Activated CD4-positive, alpha-beta T cell treated with anti-CD3 and anti-CD28 coated beads, Interleukin-2, amount 50 U/mL, for 48 hours (primary cell): ENCODE measurements around the gene ZBTB22.
"Not testable (repeated sequence)": the region's sequence is repeated elsewhere in the genome, so short reads cannot be mapped to it uniquely, and the experiment has no call there.

Source experiments
- DNase-seq, 2 experiments: peaks; one replicate each; pipeline ENCODE4 v3.0.0-alpha.2; 2020

Gene ZBTB22

GRCh38 chr6:33299237-33299944, 18.2 kb downstream of the ZBTB22 start:
- DNase-seq: peak; percentile 94 to 96

GRCh38 chr6:33298773-33299236, 18.7 kb downstream of the ZBTB22 start, which contains the start of gene RGL2:
RGL2 (minus strand) TSS chr6:33298942; CDS start chr6:33298610, 332 bp downstream.
- DNase-seq: peak; percentile 60 to 66

- DNase-seq: peak; percentile 65 to 77
Observed at GRCh38 chr6:33297956-33298772, 19.4 kb downstream of the ZBTB22 start.

- no peak for DNase-seq
Observed at GRCh38 chr6:33297406-33297955, 20.1 kb downstream of the ZBTB22 start.

GRCh38 chr6:33296797-33297405, 20.6 kb downstream of the ZBTB22 start:
- DNase-seq: no peak

- DNase-seq: no peak
Observed at GRCh38 chr6:33295621-33296369, 21.7 kb downstream of the ZBTB22 start.

- DNase-seq: no peak
Observed at GRCh38 chr6:33294086-33294823, 23.3 kb downstream of the ZBTB22 start.

GRCh38 chr6:33292996-33293682, 24.4 kb downstream of the ZBTB22 start:
- no peak for DNase-seq

- no peak for DNase-seq
Observed at GRCh38 chr6:33290459-33290858, 27.1 kb downstream of the ZBTB22 start.

GRCh38 chr6:33289784-33290315, 27.7 kb downstream of the ZBTB22 start:
- no peak for DNase-seq

GRCh38 chr6:33288921-33289783, 28.4 kb downstream of the ZBTB22 start, which contains the start of the genes PFDN6 and WDR46:
PFDN6 (plus strand) TSS chr6:33289601; CDS start chr6:33289857, 256 bp downstream.
WDR46 (minus strand) TSS chr6:33289239; CDS start chr6:33289170, 69 bp downstream.
- DNase-seq: peak; percentile 75 to 83

- DNase-seq: no peak
Observed at GRCh38 chr6:33288141-33288920, 29.2 kb downstream of the ZBTB22 start.

GRCh38 chr6:33286946-33287914, 30.3 kb downstream of the ZBTB22 start:
- no peak for DNase-seq

GRCh38 chr6:33285214-33285613, 32.3 kb downstream of the ZBTB22 start:
- DNase-seq: not testable (repeated sequence)

- DNase-seq: no peak
Observed at GRCh38 chr6:33280539-33280938, 37.0 kb downstream of the ZBTB22 start.

- DNase-seq: no peak
Observed at GRCh38 chr6:33279971-33280511, 37.5 kb downstream of the ZBTB22 start.

GRCh38 chr6:33279257-33279695, 38.3 kb downstream of the ZBTB22 start:
- DNase-seq: no peak
